KOPT-K1 (cell line): ENCODE results near the gene CLIP2.
A peak's percentile ranks its signal among the peaks of the same experiment; 100 is the strongest.
"Not testable (repeated sequence)": the region's sequence is repeated elsewhere in the genome, so short reads cannot be mapped to it uniquely, and the experiment has no call there.

Experiments
- H3K27ac ChIP-seq: fragments of 200-600 bp; sonication (generic); 2 replicates; pipeline ENCODE4 v1.5.1; 2016; ENCODE audit warnings: antibody characterized with exemption, mild to moderate bottlenecking, low read depth, low read length; ENCODE audit not compliant: poor library complexity, severe bottlenecking
- H3K36me3 ChIP-seq: fragments of 200-600 bp; sonication (generic); 2 replicates; pipeline ENCODE4 v1.5.1; 2017; ENCODE audit warnings: antibody characterized with exemption, mild to moderate bottlenecking, low read length, moderate library complexity; ENCODE audit not compliant: insufficient read depth
- H3K9me3 ChIP-seq: fragments of 200-600 bp; sonication (generic); 2 replicates; pipeline ENCODE4 v1.5.1; 2017; ENCODE audit warnings: antibody characterized with exemption, low read length, mild to moderate bottlenecking; ENCODE audit not compliant: insufficient read depth, poor library complexity, severe bottlenecking

The CLIP2 gene

GRCh38 chr7:74325210-74325565 is 36.0 kb downstream of the CLIP2 start:
- Histone ChIP-seq H3K27ac (no peak overlapping the region), H3K36me3 (no peaks in the 10 kb centered on the region), H3K9me3 (no peaks in the 10 kb centered on the region)

DNA sequence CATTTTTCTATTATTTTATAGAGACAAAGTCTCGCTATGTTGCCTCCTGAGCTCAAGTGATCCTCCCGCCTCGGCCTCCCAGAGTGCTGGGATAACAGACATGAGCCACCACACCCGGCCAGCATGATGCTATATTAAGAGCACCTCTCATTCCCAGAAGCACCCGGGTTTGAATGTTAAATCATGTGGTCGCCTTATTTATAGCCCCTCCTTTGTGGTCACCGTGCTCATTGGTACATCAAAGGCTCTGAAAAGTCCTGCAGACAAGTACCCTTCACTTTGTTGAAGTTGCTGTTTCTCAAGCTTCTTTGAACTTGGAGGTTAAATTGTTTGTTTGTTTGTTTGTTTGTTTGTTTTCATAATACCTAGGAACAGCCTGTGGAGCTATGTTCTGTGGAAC is 40.0 kb downstream of the CLIP2 start:
- Histone ChIP-seq H3K27ac (no peak overlapping the region), H3K9me3 (no peaks in the 10 kb centered on the region), H3K36me3 (no peaks in the 10 kb centered on the region)

DNA sequence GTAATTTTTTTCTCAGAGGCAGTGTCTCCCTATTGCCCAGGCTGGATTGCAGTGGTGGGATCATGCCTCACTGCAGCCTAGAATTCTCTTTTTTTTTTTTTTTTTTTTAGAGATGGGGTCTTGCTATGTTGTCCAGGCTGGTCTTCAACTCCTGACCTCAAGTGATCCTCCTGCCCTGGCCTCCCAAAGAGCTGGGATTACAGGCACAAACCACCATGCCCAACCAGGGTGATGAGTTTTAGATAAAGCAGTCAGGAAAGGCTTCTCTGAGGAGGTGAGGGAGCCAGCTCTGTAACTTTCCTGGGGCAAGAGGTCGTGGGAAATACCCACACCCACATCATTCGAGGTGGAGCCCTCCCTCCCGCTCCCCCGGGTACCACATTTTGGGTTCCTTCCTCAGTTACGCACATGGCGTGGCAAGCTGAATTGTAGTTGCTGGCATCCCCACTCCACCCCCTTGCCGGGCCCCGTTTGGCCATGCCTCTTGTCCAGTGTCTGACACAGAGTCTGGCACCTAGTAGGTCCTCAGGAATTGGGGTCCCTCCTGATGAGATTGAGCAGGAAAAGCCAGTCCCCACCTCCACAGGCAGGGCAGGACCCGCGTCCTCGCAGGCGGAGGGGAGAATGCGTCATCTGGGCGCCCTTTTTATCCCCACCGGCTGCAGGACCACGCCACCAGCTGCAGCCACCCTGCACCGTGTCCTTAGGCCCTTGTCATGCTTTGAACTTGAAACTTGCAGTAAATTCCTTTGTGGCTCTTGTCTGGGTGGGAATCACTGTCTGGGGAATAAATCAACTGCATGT is 43.4 kb downstream of the CLIP2 start:
- no peaks in the 10 kb centered on the region for H3K36me3 ChIP-seq
- H3K9me3 ChIP-seq, result no peaks in the 10 kb centered on the region
- no peak overlapping the region for H3K27ac ChIP-seq

DNA sequence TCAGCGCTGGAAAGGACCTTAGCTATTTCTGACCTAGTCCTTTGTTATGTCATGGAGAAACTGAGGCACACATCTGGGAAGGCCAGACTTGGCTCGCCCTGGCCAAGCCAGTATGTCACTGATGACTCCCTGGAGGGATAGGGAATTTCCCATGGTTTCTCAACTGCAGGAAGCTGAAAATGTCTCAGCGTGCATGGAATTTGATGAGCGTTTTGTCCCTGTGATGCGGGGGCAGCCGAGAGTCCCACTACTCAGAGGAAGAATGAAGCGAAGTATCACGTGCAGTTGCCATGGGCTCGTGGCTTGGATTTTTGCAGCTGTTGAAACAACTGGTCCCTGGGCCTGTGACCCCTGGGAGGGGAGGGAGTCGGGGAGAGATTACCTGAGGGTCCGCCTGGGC is 44.8 kb downstream of the CLIP2 start:
- H3K27ac ChIP-seq, result no peak overlapping the region
- no peaks in the 10 kb centered on the region for H3K9me3 ChIP-seq
- H3K36me3 ChIP-seq, result no peaks in the 10 kb centered on the region

GRCh38 chr7:74337926-74338325 is 48.7 kb downstream of the CLIP2 start:
- Histone ChIP-seq H3K36me3 (no peaks in the 10 kb centered on the region), H3K9me3 (no peaks in the 10 kb centered on the region), H3K27ac (peak overlapping the region; percentile 64)

- peak overlapping the region; percentile 64 for H3K27ac ChIP-seq
- H3K36me3 ChIP-seq, result no peaks in the 10 kb centered on the region
- H3K9me3 ChIP-seq, result no peaks in the 10 kb centered on the region
These were observed 49.3 kb downstream of the CLIP2 start for GRCh38 chr7:74338366-74339108.

- H3K9me3 ChIP-seq, H3K36me3 ChIP-seq, H3K27ac ChIP-seq: not testable (repeated sequence)
These were observed 50.4 kb downstream of the CLIP2 start for GRCh38 chr7:74339648-74340047.

DNA sequence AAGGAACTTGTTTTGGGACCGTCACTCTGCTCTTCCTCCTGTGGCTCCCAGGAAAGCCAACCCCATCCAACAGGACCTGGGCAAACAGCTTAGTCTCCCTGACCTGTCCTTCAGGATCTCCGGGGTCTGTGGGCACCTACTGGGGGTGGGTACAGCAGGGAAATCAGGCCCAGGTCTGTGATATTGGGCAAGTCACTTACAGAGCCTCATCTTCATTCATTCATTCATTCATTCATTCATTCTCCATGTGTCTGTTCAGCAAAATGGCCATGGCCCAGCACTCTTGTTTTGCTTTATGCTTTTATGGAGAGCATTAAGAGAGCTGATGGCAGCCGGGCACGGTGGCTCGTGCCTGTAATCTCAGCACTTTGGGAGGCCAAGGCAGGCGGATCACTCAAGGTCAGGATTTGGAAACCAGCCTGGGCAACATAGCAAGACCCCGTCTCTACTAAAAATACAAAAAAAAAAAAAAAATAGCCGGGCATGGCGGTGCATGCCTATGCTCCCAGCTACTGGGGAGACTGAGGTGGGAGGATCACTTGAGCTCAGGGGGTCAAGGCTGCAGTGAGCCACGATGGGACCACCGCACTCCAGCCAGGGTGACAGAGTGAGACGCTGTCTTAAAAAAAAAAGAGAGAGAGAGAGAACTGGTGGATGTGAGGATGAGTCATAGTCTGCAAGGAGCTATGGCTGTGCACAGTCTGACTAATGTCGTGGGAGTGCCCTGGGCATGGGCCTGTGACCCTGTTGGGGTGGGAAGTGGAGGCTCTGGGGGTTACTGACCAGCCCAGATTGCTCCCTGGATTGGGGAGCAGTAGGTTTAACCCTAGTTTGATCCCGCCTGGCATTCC is 54.3 kb downstream of the CLIP2 start:
- no peaks in the 10 kb centered on the region for H3K9me3 ChIP-seq
- H3K36me3 ChIP-seq, result no peaks in the 10 kb centered on the region
- H3K27ac ChIP-seq, result no peak overlapping the region

DNA sequence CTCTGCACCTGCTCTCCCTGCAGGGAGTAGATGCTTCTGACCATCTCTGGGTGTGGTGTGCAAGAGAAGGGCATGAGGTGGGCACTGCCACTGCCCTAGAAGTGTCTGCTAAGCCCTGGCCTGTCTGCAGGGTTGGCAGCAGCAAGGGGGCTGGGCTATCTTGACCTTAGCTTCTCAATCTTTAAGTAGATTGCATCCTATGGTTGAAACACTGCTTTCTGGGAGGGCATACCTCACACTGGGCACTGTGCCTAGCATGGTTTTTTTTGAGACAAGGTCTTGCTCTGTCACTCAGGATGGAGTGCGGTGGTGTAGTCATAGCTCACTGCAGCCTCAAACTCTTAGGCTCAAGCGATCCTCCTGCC is 54.9 kb downstream of the CLIP2 start:
- Histone ChIP-seq H3K9me3 (no peaks in the 10 kb centered on the region), H3K36me3 (no peaks in the 10 kb centered on the region), H3K27ac (no peak overlapping the region)

GRCh38 chr7:74344786-74345185 is 55.6 kb downstream of the CLIP2 start:
- no peak overlapping the region for H3K27ac ChIP-seq

DNA sequence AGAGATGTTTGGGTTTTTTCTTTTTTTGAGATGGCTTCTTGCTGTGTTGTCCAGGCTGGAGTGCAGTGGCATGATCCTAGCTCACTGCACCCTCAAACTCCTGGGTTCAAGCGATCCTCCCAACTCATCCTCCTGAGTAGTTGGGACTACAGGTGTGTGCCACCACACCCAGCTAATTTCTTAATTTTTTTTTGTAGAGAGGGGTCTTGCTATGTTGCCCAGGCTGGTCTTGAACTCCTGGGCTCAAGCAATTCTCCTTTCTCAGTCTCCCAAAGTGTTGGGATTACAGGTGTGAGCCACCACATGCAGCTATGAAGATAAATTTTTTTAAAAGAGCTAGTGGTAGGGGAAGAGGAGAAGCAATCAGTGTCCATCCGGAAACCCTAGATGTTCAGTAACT is 56.8 kb downstream of the CLIP2 start:
- Histone ChIP-seq H3K36me3 (no peaks in the 10 kb centered on the region), H3K27ac (no peak overlapping the region)

More at GRCh38 chr7:74344786-74345185, 55.6 kb downstream of the CLIP2 start:
- H3K36me3 ChIP-seq, result no peaks in the 10 kb centered on the region
- H3K9me3 ChIP-seq, result no peaks in the 10 kb centered on the region

DNA sequence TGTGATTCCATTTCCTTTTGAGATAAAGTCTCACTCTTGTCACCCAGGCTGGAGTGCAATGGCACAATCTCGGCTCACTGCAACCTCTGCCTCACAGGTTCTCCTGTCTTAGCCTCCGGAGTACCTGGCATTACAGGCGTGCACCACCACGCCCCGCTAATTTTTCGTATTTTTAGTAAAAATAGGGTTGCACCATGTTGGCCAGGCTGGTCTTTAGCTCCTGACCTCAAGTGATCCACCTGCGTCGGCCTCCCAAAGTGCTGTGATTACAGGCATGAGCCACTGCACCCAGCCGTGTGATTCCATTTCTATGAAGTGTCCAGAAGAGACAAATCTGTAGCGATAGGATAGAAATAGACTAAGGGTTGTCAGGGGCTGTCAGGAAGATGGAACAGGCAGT is 60.4 kb downstream of the CLIP2 start:
- no peaks in the 10 kb centered on the region for H3K9me3 ChIP-seq
- H3K36me3 ChIP-seq, result no peaks in the 10 kb centered on the region

More for the DNA sequence above, 56.8 kb downstream of the CLIP2 start:
- no peaks in the 10 kb centered on the region for H3K9me3 ChIP-seq

GRCh38 chr7:74350751-74351150 is 61.5 kb downstream of the CLIP2 start:
- H3K27ac ChIP-seq, result no peak overlapping the region
- H3K36me3 ChIP-seq, result no peaks in the 10 kb centered on the region

More for the DNA sequence above, 60.4 kb downstream of the CLIP2 start:
- no peak overlapping the region for H3K27ac ChIP-seq

DNA sequence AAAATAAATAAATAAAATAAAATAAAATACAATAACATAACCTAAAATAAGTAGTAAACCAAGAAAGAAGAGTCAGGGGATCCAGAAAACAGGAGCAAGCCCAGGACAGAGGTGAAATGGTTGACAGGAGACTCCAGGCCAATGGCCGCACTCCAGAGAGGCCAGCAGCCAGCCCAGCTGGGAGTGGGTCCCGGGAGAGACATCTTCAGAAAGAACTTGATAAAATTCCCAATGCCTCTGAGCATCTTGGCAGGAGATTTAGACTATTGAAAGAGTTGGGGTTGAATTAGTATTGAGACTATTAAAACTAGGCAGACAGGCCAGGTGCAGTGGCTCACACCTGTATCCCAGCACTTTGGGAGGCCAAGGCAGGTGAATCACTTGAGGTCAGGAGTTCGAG is 62.6 kb downstream of the CLIP2 start:
- peaks cover 8% of the 10 kb centered on the region for H3K9me3 ChIP-seq
- H3K27ac ChIP-seq, result no peak overlapping the region
- no peaks in the 10 kb centered on the region for H3K36me3 ChIP-seq

More at GRCh38 chr7:74350751-74351150, 61.5 kb downstream of the CLIP2 start:
- no peaks in the 10 kb centered on the region for H3K9me3 ChIP-seq

DNA sequence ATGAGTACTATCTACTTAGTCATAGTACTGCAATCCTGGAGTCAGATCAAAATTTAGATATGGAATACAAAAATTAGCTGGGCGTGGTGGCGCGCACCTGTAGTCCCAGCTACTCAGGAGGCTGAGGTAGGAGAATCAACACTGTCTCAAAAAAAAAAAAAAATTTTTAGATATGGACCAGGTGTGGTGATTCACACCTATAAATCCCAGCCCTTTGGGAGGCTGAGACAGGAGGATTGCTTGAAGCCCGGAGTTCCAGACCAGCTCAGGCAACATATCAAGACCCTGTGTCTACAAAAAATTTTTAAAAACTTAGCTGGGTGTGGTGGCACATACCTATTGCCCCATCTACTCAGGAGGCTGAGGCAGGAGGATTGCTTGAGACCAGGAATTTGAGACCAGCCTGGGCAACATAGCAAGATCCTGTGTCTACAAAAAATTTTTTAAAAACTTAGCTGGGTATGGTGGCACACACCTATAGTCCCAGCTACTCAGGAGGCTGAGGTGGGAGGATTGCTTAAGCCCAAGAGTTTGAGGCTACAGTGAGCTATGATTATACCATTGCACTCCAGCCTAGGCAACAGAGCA is 63.4 kb downstream of the CLIP2 start:
- not testable (repeated sequence) for H3K27ac ChIP-seq, H3K9me3 ChIP-seq, H3K36me3 ChIP-seq
